Lung (tissue), 12 donors: ENCODE data around the gene FDXR. TPM values are rescaled to one million over a fixed set of nuclear protein-coding genes. Genes with fewer than 3 reads are reported as not detected.

Experiments used
- ATAC-seq: fragments of 200-7000 bp; cut with Tn5 transposase; one replicate; pipeline ENCODE4 v1.9.1; 2020; ENCODE audit warnings: moderate number of reproducible peaks; ENCODE audit not compliant: insufficient read depth, low FRiP score
- DNase-seq, 3 donors: peaks; one replicate each; pipeline ENCODE4 v3.0.0-alpha.2; 2013 to 2017
- H3K27ac ChIP-seq, 2 donors: one replicate each; pipeline ENCODE4 v1.5.1; 2013; ENCODE audit warnings: mild to moderate bottlenecking in 2 of 2, moderate library complexity in 2 of 2, control low read depth in 1 of 2, inconsistent platforms in 1 of 2, low read depth in 1 of 2, low read length in 1 of 2
- H3K27me3 ChIP-seq, 3 donors: one replicate each; pipeline ENCODE4 v1.5.1; 2013; ENCODE audit warnings: low read length in 2 of 3; ENCODE audit not compliant: control insufficient read depth in 3 of 3, insufficient read depth in 3 of 3
- H3K36me3 ChIP-seq, 4 donors: one replicate each; pipeline ENCODE4 v1.5.1; 2013; ENCODE audit warnings: low read length in 4 of 4, mild to moderate bottlenecking in 1 of 4, moderate library complexity in 1 of 4; ENCODE audit not compliant: control insufficient read depth in 4 of 4, insufficient read depth in 4 of 4
- H3K4me1 ChIP-seq, 5 donors: one replicate each; pipeline ENCODE4 v1.5.1; 2013; ENCODE audit warnings: low read length in 5 of 5, mild to moderate bottlenecking in 2 of 5, moderate library complexity in 1 of 5; ENCODE audit not compliant: control insufficient read depth in 5 of 5, insufficient read depth in 5 of 5
- H3K4me3 ChIP-seq: one replicate; pipeline ENCODE4 v1.5.1; 2013; ENCODE audit warnings: mild to moderate bottlenecking, control low read depth, moderate library complexity
- H3K9ac ChIP-seq, 2 donors: one replicate each; pipeline ENCODE4 v1.5.1; 2013; ENCODE audit warnings: low read length in 2 of 2, control low read depth in 1 of 2; ENCODE audit not compliant: insufficient read depth in 1 of 2
- H3K9me3 ChIP-seq, 4 donors: one replicate each; pipeline ENCODE4 v1.5.1; 2013; ENCODE audit warnings: low read length in 3 of 4, mild to moderate bottlenecking in 1 of 4, moderate library complexity in 1 of 4; ENCODE audit not compliant: control insufficient read depth in 4 of 4, insufficient read depth in 3 of 4
- WGBS, 2 donors: extraction: QIAGEN DNeasy Blood & Tissue Kit; methylation state at CpG; one replicate each; pipeline ENCODE4 v1.1.7; 2013; 5-methylcytosine and 5-hydroxymethylcytosine counted together
- polyA plus RNA-seq, 2 donors: library from polyadenylated mRNA; stranded (reverse); fragments of 200-250 nt; gene quantifications; one replicate each; pipeline ENCODE4 v1.2.1, GENCODE V29; 2013
- total RNA-seq, 2 donors: library from RNA; depleted of rRNA in 1 of 2; stranded (reverse); fragments of >200 nt in 1 of 2; gene quantifications; one replicate each; pipeline ENCODE4 v1.2.1, GENCODE V29; 2014 to 2021
- TF ChIP-seq, protein P1 (sequence below): IDR thresholded peaks from 2 replicates; pipeline ENCODE4 v1.5.1; 2012; ENCODE audit warnings: mild to moderate bottlenecking; ENCODE audit errors: control extremely low read depth, extremely low read depth
- donor health status: control.
- donor health status: control.
- donor health status: Bipolar disorder and iron deficiency.
- donor health status: healthy.
- donor health status: DM: yes; HTN: yes; CAD: no.

The FDXR gene
- total and polyA plus RNA-seq, 4 donors, result 7.8 to 17.5 (median 10.7) TPM

DNA sequence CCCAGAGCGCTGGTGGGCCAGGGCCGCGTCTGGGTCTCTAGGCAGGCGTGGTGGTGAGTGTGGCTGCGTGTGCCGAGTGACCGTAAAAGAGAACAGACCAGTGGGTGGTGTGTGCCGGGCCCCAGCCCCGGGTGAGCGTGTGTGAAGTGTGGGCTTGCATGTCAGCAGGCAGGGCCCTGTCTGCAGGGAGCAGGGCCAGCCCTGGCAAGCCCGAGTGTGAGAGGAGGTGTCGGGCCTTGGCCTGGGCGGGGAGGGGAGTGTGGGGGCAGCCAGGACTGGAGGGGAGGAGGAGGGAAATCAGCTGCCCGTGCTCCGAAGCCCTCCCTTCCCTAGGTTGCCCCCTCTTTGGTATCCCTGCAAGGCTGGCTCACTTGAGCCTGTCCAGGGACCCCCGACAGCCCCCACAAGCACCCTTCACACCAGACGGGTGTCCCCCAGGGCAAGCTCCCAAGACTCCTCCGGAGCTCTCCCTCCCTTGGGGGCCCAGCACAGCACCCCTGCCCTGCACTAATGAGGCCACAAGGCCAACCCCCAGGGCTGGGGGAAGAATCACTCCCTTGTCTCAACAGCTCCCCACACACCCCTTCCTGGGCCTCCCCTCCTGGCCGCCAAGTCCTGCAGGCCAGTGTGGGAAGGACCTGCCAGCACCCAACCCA lies 48.4 kb upstream of the FDXR start:
- Histone ChIP-seq H3K4me3 (no peak overlapping the region), H3K4me1 (peaks cover 0 to 16% (median 3%) of the 10 kb centered on the region in 5 donors), H3K9ac (no peak overlapping the region), H3K27me3 (peaks cover 0 to 44% (median 44%) of the 10 kb centered on the region in 3 donors), H3K36me3 (no peaks in the 10 kb centered on the region), H3K9me3 (no peaks in the 10 kb centered on the region), H3K27ac (no peak overlapping the region)
- 49 to 76% methylated on average over 19 of the region's 19 CpGs for WGBS, 2 donors
- TF ChIP-seq, protein P1, sequence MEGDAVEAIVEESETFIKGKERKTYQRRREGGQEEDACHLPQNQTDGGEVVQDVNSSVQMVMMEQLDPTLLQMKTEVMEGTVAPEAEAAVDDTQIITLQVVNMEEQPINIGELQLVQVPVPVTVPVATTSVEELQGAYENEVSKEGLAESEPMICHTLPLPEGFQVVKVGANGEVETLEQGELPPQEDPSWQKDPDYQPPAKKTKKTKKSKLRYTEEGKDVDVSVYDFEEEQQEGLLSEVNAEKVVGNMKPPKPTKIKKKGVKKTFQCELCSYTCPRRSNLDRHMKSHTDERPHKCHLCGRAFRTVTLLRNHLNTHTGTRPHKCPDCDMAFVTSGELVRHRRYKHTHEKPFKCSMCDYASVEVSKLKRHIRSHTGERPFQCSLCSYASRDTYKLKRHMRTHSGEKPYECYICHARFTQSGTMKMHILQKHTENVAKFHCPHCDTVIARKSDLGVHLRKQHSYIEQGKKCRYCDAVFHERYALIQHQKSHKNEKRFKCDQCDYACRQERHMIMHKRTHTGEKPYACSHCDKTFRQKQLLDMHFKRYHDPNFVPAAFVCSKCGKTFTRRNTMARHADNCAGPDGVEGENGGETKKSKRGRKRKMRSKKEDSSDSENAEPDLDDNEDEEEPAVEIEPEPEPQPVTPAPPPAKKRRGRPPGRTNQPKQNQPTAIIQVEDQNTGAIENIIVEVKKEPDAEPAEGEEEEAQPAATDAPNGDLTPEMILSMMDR, result no peak
- ATAC-seq (no peak), DNase-seq (peak in 2 of 3 donors; percentile 14 to 25)

DNA sequence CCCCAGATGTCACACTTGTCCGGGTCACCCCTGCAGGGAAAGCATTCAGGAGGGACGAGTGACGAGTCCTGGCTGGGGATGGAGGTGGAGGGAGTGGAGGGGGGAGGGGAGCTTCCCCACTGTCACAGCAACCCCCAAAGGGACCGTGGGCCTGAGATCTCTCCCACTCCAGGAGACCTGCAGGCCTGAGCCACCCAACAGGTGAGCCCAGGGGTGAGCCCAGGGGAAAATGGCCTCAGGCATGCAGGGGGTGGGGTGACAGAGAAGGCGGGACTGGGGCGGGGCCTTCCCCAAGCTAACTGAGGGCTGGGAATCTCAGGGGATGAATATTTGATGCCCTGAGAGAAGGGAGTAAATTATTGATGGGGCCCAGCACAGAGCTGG lies 47.8 kb upstream of the FDXR start:
- Histone ChIP-seq H3K4me3 (no peak overlapping the region), H3K4me1 (peaks cover 0 to 16% (median 3%) of the 10 kb centered on the region in 5 donors), H3K27me3 (peaks cover 2 to 39% (median 39%) of the 10 kb centered on the region in 3 donors), H3K9ac (no peak overlapping the region), H3K9me3 (no peaks in the 10 kb centered on the region), H3K27ac (no peak overlapping the region), H3K36me3 (no peaks in the 10 kb centered on the region)
- WGBS, 2 donors, result 48 to 82% methylated on average over 6 of the region's 6 CpGs
- TF ChIP-seq, protein P1, result no peak
- no peak for ATAC-seq
- DNase-seq, result no peak

DNA sequence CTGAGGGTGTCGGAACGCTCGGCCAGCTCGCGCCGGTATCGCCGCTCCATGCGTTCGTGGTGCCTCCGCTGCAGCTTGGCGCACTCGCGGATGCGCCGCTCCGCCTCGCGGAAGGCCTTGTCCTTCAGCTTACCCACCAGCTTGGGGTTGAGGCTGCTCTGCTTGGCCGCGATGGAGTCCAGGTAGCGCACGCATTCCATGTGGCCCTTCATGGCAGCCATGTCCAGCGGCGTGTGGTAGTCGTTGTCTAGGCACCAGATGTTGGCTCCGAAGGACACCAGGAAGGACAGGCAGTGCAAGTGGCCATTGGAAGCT lies 47.5 kb upstream of the FDXR start:
- Histone ChIP-seq H3K9me3 (no peaks in the 10 kb centered on the region), H3K27me3 (peaks cover 4 to 36% (median 35%) of the 10 kb centered on the region in 3 donors), H3K27ac (no peak overlapping the region), H3K9ac (no peak overlapping the region), H3K36me3 (no peaks in the 10 kb centered on the region), H3K4me1 (peaks cover 0 to 16% (median 3%) of the 10 kb centered on the region in 5 donors), H3K4me3 (no peak overlapping the region)
- ATAC-seq (no peak), DNase-seq (no peak)
- WGBS, 2 donors, result 74 to 81% methylated on average over 27 of the region's 27 CpGs
- TF ChIP-seq, protein P1, result no peak
